ENCODE data around the gene LRRC45. TPM values are rescaled to one million over a fixed set of nuclear protein-coding genes. Genes with fewer than 3 reads are reported as not detected.

Gene LRRC45
- total and polyA plus RNA-seq, 11 donors: 2.9 to 8.6 (median 5.6) TPM

DNA sequence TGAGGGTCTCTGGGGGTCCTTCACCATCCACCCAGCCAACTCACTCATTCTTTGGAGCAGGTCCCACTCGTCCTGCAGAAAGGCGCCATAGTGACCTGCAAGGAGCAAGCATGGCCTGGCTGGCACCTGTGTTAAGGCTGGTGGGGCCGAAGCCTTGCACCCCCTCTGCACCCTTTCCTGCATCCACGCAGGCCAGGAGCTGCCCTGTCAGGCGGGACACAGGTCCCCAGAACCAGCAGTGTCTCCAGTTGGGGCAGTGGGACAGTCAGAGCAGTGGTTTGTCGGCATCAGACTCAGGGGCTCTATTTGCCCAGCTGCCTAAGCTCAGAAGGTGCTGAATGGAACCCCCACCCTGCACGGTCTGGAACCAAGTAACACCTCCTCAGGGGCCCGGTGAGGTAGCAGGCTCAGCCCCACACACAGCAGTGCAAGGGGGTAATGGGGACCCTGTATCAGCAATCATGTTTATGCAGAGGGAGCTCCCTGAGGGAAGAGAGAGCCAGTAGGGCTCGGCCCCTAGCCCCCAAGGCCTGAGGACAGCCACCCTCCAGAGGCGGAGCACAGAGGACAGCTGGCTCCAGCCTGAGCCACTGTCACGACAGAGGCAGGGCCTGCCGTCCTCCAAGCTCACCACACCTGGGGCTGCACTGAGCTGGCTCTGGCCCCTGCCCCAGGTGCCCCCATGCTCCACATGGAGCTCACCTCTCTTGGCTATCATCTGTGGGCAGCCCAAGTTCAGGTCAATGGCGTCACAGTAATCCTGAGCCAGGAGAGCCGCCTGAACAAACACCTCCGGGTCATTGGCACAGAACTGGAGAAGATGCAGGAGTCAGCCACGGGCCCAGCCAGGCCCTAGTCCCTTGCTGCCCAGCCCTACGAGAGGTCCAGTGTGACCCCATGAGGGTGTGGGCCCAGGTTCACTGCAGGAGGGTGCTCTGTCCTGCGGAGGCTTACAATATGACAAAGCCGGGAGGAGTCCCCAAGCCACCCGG lies 40.6 kb downstream of the LRRC45 start:
- H3K4me1 ChIP-seq: peaks cover 0 to 27% (median 19%) of the 10 kb centered on the region in 12 donors
- no peaks in the 10 kb centered on the region for H3K9me3 ChIP-seq
- ATAC-seq (no peak), DNase-seq (peak in 3 of 5 donors; percentile 18 to 54 (median 18))
- peaks cover 0 to 52% (median 36%) of the 10 kb centered on the region in 9 donors for H3K36me3 ChIP-seq
- TF ChIP-seq, protein P1, sequence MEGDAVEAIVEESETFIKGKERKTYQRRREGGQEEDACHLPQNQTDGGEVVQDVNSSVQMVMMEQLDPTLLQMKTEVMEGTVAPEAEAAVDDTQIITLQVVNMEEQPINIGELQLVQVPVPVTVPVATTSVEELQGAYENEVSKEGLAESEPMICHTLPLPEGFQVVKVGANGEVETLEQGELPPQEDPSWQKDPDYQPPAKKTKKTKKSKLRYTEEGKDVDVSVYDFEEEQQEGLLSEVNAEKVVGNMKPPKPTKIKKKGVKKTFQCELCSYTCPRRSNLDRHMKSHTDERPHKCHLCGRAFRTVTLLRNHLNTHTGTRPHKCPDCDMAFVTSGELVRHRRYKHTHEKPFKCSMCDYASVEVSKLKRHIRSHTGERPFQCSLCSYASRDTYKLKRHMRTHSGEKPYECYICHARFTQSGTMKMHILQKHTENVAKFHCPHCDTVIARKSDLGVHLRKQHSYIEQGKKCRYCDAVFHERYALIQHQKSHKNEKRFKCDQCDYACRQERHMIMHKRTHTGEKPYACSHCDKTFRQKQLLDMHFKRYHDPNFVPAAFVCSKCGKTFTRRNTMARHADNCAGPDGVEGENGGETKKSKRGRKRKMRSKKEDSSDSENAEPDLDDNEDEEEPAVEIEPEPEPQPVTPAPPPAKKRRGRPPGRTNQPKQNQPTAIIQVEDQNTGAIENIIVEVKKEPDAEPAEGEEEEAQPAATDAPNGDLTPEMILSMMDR (IDR thresholded peaks at IDR 0.05): no peak
- TF ChIP-seq POLR2A (IDR thresholded peaks at IDR 0.05): no peak
- H3K4me3 ChIP-seq: peak overlapping the region in 4 of 12 donors; percentile 93 to 95 (median 94)
- intact Hi-C loops (cut with DNase I): loop anchor here in 1 of 10 donors (2.0 kb wide), 1 partner anchor 35 kb away; the partner anchor contains the start of gene FASN
- H3K27ac ChIP-seq: no peak overlapping the region
- H3K27me3 ChIP-seq: no peaks in the 10 kb centered on the region
- 81 to 85% (median 82%) methylated on average over 15 to 20 of the region's 20 CpGs for WGBS, 4 donors

DNA sequence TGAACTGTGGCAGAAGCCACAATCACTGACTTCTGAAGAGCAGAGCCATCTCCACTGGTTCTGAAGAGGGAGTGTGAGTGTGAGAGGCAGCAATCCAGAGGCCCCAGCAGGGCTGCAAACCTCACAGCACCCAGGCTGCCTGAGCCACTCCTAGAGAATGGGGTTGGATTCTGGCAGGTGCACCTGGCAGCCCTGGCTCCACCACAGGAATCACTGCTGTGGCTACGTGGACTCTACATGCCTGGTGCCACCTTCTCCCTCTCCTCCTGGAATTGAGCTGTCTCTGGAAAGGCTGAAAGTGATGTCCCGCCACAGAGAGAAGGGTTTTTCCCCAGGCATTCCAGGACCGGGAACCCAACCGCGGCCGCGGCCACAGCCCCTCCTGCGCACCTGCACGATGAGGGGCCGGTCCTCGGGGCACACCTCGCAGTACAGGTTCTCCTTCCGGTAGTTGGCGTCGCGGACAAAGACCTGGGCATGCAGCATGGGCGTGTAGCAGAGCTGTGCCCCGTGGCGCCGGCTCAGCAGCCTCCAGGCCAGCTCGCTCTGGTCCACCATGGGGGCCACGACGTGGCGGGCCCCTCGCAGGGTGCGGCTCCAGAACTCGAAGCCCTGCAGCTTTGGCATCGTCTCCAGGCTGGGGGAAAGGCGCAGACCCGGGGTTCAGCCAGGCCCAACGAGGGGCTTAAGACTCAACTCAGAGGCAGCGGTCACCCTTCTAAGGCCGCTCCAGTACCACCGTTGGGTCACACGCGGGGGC lies 41.5 kb downstream of the LRRC45 start:
- Histone ChIP-seq H3K27me3 (no peaks in the 10 kb centered on the region), H3K4me3 (peak overlapping the region; percentile 78 to 98 (median 93)), H3K36me3 (peaks cover 0 to 43% (median 29%) of the 10 kb centered on the region in 9 donors), H3K9me3 (no peaks in the 10 kb centered on the region), H3K27ac (peak overlapping the region in 8 of 12 donors; percentile 75 to 93 (median 88)), H3K4me1 (peaks cover 0 to 27% (median 19%) of the 10 kb centered on the region in 12 donors)
- TF ChIP-seq, protein P1 (IDR thresholded peaks at IDR 0.05): no peak
- TF ChIP-seq POLR2A (IDR thresholded peaks at IDR 0.05): no peak
- peak in 2 of 4 donors; percentile 2 to 4 for ATAC-seq
- peak in 3 of 5 donors; percentile 24 to 61 (median 24) for DNase-seq
- intact Hi-C loops (cut with DNase I): loop anchor here in 1 of 10 donors (2.0 kb wide), 1 partner anchor 34 kb away; the partner anchor contains the start of gene FASN
- 36 to 65% (median 41%) methylated on average over 12 to 36 of the region's 36 CpGs for WGBS, 4 donors

DNA sequence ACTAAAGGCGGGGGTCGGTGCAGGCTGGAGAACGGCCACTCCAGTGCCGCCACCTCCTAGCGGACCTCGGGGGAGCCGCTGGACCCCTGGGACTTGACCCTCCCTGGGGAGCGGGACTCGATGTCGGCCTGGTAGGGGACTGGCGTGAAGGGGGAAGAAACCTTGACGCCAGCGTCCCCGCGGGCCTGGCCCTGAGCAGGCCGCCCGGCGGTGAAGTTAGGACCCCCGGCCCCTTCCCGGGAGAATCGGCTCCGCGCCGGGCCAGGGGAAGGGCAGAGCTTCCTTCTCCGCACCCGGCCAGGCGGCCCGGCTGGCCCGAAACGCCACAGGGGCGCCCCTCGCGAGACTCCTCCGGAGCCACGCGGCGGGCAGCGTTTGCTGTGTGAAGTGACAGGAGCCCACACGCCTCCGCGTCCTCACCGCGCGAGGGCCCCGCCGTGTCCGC lies 42.1 kb downstream of the LRRC45 start:
- Histone ChIP-seq H3K27ac (peak overlapping the region; percentile 52 to 93 (median 86)), H3K4me1 (peaks cover 0 to 27% (median 19%) of the 10 kb centered on the region in 12 donors), H3K36me3 (peaks cover 0 to 37% (median 23%) of the 10 kb centered on the region in 9 donors), H3K27me3 (no peaks in the 10 kb centered on the region), H3K9me3 (no peaks in the 10 kb centered on the region), H3K4me3 (peak overlapping the region; percentile 78 to 98 (median 93))
- ATAC-seq (peak in 2 of 4 donors; percentile 2 to 4), DNase-seq (peak in 2 of 5 donors; percentile 33 to 67)
- WGBS, 4 donors: 0 to 2% (median 1%) methylated on average over 6 to 47 of the region's 47 CpGs
- intact Hi-C loops (cut with DNase I): loop anchor here in 1 of 10 donors (2.0 kb wide), 1 partner anchor 34 kb away; the partner anchor contains the start of gene FASN
- TF ChIP-seq POLR2A (IDR thresholded peaks at IDR 0.05): no peak
- TF ChIP-seq, protein P1 (IDR thresholded peaks at IDR 0.05): no peak

Data from heart left ventricle (tissue), 16 donors.